Stimulated activated CD8-positive, alpha-beta memory T cell treated with anti-CD3 and anti-CD28 coated beads, Interleukin-4, amount 100 ng/mL, for 4 hours (primary cell): ENCODE results near the gene SLC6A8.

ENCODE experiments used
- DNase-seq, 2 donors: peaks; one replicate each; pipeline ENCODE4 v3.0.0-alpha.2; 2020; ENCODE audit warnings: low read depth in 2 of 2, low spot score in 1 of 2

Gene SLC6A8

DNA sequence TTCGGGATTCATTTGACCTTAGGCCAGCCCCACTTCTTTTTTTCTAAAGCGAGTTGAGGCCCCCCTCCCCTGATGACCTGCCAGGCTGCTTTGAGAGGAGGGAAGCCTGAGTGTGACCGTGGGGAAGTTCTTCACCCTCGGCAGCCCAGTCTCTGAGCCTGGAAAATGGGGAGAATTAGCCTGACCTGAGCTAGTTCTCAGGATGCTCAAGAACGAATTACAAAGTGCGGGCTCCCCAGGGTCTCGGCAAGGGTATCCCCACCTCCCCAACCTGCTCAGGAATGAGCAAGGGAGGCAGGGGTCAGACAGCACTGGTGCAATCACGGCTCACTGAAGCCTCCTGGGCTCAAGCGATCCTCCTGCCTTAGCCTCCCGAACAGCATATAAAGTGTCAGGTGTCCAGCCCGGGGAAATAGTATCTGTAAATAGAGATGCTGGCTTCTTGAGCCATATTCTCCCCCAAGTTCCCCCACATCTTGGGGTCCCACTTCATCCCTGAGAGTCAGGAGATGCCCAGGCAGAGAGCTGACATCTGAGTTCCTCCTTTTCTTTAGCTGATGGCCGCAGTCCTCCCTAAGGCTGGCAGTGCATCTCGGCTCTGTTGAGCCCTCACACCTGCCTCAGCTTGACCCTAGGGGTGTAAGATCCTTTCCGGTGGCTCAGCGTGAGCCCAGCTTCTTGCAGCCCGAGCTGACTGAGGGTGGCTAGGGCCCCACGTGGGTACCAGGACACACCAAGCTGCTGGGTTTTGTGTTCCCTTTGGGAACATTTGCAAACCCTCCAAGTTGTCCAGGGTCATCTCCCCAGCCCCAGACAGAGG is 39.2 kb upstream of the SLC6A8 start:
- no peak for DNase-seq

GRCh38 chrX:153649178-153649914 is 38.4 kb upstream of the SLC6A8 start:
- no peak for DNase-seq

GRCh38 chrX:153649915-153650782 is 37.6 kb upstream of the SLC6A8 start:
- DNase-seq = no peak

DNA sequence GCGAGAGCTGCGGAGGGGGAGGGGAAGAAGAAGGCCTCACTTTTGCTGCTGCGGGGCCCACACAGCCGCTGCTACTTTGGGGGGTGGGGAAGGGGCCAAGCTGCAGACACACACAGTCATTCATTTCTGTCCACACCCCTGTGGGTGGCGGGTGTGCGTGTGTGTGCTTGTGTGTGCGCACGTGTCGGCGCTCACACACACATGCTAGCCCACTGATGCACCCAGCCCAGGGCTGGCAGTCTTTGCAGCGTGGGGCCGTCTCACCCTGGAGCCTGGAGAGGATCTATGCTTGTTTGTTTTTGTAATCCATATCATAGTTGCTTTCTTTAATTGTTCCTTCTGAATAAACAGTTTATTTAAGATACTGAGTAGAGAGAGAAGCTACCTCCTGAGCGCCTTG is 36.8 kb upstream of the SLC6A8 start:
- no peak for DNase-seq

GRCh38 chrX:153651540-153652079 is 36.1 kb upstream of the SLC6A8 start:
- DNase-seq = no peak

DNA sequence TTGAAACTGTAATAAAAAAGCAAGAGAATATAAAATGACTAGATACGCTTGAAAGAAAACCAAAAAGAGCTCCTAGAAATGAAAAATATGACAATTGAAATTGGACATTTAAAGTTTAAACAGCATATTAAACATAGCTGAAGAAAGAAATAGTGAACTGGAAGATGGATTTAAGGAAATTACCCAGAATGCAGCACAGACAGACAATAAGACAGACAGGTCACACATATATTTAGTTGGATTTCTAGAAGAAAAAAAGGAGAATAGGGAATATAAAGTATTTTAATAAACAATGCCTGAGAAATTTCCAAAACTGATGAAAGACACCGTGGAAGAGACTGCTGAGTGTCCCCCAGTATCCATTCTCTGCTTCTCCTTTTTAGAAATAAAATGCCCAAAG is 34.2 kb upstream of the SLC6A8 start:
- no peak for DNase-seq

GRCh38 chrX:153657161-153657560 is 30.6 kb upstream of the SLC6A8 start:
- no peak for DNase-seq

DNA sequence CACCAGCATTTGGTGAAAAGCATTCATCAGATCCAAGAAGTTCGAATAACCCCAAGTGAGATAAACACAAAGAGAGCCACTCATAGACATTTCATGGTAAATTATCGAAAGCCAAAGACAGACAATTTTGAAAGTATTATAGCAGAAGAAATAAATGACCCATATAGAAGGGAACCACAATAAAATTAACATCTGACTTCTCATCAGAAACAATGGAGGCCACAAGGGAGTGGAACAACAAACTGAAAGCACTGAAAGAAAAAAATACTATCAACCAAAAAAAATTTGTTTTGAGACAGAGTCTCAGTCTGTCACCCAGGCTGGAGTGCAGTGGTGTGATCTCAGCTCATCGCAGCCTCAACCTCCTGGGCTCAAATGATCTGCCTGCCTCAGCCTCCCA is 28.5 kb upstream of the SLC6A8 start:
- DNase-seq = no peak

GRCh38 chrX:153662266-153662665 is 25.5 kb upstream of the SLC6A8 start:
- peak in 1 of 2 donors; percentile 16 for DNase-seq

DNA sequence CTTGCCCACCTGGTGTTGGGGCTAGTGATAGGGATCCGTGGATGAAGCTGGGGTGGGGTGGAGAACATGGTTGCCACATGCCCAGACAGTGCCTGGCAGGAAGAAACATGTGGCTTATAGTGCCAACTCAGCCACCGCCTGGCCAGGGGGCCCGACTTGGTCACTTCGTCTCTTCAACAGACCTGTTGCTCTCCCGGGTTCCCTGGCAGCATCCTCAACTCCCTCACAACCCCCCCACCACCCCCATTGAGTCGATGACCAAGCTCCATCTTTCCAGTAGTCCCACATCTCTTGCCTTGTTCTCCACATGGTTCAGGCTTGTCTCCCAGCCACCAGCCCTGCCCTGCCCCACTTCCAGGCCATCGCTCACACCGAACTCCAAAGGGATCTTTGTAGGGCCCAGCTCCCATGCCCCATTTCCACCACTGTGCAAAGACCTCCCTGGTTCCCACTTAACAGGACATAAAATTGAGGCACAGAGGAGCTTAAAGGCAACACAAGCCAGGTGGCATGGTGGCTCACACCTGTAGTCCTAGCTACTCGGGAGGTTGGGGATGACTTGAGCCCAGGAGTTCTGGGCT is 21.9 kb upstream of the SLC6A8 start:
- DNase-seq = no peak

DNA sequence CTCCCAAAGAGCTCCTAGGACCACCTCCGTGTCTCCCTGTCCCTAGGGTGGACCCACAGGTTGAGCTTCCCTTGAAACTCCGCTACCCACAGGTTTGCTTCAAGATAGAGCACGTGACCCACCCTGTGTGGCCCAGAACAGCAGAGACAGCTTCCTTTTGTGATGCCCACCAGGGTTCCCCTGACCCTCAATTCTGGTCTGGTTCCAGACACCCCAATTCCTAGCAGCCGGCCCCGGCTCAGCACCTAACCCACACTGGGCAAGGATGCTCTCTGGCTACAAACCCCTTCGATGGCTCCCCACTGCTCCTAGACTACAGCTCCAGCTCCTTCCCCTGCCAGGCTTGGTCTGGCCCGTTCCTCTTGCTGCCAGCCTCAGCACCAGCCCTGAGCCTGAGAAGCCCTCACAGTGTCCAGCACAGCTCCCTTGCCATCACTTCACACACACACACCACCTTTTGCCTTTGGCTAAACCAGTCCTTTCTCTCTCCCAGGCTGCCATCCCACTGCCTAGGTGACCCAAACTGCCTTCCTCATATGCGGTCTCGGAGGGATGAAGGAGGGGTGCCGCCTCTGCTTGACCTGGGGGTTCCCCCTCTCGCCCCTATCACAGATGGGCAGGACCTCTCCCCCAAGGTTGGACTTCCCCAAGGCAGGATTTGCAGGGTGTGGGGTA is 20.3 kb upstream of the SLC6A8 start:
- no peak for DNase-seq

GRCh38 chrX:153667956-153668396 is 19.8 kb upstream of the SLC6A8 start:
- peak in 1 of 2 donors; percentile 58 for DNase-seq

- no peak for DNase-seq
Observed at GRCh38 chrX:153668423-153669173, 19.1 kb upstream of the SLC6A8 start.

GRCh38 chrX:153669174-153669890 is 18.4 kb upstream of the SLC6A8 start:
- DNase-seq = no peak

DNA sequence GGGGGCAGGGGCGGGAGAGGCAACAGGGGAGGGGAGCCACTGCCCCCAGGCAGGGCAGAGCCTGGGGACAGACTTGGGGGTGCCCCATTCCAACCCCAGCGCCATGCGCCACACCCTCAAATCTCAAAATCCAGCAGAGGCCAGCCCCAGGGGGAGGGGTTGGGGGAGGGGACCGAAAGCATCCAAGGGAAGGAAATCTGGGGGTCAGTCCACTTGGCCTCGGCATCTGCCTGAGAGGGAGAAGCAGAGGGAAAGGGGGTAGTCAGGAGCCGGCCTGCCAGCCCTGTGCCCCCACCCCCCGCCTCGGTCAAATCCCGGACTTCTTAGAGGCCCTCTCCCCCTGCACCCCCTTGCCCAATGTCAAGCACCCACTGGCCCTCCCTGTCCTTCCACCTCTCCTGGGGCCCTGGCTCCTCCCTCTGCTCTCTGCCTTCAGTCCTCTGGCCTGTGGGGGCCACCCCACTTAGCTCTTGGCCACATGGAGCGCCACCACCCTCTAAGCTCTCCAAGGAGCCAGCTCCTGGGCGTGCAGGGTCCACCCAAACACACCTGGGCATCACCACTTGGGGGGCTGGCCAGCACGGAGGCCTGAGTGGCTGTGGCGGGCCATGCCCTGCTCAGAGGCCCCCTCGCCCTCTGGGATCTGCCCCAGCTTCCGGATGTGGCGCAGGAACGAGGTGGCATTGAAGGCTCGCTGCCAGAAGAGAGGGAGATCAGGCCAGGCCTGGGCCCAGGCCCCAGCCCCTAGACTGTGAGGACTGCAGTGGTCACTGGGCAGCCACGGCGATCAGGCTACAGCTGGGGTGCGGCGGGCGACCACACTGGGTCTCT is 17.6 kb upstream of the SLC6A8 start:
- DNase-seq = no peak

GRCh38 chrX:153670748-153671588 is 16.8 kb upstream of the SLC6A8 start:
- DNase-seq = no peak
